AG04449 (cell line): ENCODE measurements around the gene MUC22.
A peak's percentile ranks its signal among the peaks of the same experiment; 100 is the strongest.
"Not testable (repeated sequence)": the region's sequence is repeated elsewhere in the genome, so short reads cannot be mapped to it uniquely, and the experiment has no call there.

Experiments used
- CTCF ChIA-PET: fragments of 350-600 bp; formaldehyde crosslinking; extraction: SDS; loops from one replicate; lab custom pipeline; 2021; ENCODE audit warnings: antibody characterized with exemption; lab: Yijun Ruan, JAX
- POLR2A ChIA-PET: fragments of 400-600, 350-600 bp; formaldehyde crosslinking; extraction: SDS; loops from one replicate; lab custom pipeline; 2020; ENCODE audit warnings: antibody characterized with exemption, inconsistent platforms; lab: Yijun Ruan, JAX
- DNase-seq: peaks from one replicate; pipeline ENCODE4 v3.0.0-alpha.2; 2010; ENCODE audit warnings: low read depth, low spot score
- H3K4me3 ChIP-seq: 2 replicates; pipeline ENCODE4 v1.5.1; 2011; ENCODE audit warnings: low read depth, mild to moderate bottlenecking, control low read depth, low read length
- TF ChIP-seq, protein P1 (sequence below): IDR thresholded peaks from one replicate; pipeline ENCODE4 v1.5.1; 2011; ENCODE audit warnings: mild to moderate bottlenecking, moderate library complexity, low read length, control low read depth, inconsistent platforms; ENCODE audit not compliant: insufficient read depth; ENCODE audit errors: missing control alignments

The MUC22 gene

DNA sequence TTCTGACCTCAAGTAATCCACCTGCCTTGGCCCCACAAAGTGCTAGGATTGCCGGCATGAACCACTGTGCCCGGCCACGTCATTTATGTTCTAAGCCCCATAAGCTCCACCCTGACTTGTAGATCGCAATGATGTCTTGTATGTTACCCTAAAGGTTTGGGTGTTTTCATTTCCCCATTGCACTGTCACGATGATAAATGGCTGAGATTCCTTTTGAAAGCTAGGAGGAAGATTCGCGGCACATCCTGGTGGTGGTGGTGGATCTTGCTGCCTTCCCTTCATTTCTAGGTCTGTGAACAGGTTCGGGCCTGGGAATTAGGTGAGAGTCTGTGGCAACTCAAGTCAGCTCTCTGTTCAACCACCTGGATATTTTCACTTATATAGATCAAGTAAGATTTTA, 28.3 kb downstream of the MUC22 start:
- no peak for DNase-seq
- POLR2A ChIA-PET: no interaction called here
- H3K4me3 ChIP-seq: no peak overlapping the region
- CTCF ChIA-PET: interaction anchor here (0.8 to 7.7 kb wide), 9 partner anchors 10 to 124 kb away, joined by 3 to 45 read pairs (median 5); partner anchors contain the start of genes MUCL3 and VARS2
- TF ChIP-seq, protein P1, sequence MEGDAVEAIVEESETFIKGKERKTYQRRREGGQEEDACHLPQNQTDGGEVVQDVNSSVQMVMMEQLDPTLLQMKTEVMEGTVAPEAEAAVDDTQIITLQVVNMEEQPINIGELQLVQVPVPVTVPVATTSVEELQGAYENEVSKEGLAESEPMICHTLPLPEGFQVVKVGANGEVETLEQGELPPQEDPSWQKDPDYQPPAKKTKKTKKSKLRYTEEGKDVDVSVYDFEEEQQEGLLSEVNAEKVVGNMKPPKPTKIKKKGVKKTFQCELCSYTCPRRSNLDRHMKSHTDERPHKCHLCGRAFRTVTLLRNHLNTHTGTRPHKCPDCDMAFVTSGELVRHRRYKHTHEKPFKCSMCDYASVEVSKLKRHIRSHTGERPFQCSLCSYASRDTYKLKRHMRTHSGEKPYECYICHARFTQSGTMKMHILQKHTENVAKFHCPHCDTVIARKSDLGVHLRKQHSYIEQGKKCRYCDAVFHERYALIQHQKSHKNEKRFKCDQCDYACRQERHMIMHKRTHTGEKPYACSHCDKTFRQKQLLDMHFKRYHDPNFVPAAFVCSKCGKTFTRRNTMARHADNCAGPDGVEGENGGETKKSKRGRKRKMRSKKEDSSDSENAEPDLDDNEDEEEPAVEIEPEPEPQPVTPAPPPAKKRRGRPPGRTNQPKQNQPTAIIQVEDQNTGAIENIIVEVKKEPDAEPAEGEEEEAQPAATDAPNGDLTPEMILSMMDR: no peak

DNA sequence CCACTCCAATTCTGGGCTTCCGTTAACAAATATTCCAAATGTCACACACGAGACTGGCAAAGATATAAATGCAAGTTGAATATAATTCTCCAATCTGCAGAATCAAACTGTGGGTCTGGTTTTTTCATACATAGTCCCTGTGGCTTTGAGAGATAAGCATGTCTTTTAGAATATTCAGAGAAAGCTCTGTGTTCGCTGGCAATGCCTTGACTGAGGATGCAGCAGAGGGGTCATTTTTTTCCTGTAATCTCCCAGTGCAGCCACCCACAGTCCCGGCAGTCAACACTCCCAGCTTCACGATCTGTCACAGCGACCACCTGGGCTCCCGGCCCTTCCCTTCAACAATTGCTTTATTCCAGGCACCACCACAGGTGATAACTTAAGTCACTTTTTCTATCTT, 30.5 kb downstream of the MUC22 start:
- ChIA-PET CTCF (interaction anchor here (1.5 to 4.5 kb wide), 7 partner anchors 11 to 126 kb away, joined by 3 to 59 read pairs (median 10); partner anchors contain the start of genes MUCL3 and VARS2), POLR2A (interaction anchor here (0.6 kb wide), 1 partner anchor 333 kb away, joined by 3 read pairs; no protein-coding TSS in a partner anchor)
- TF ChIP-seq, protein P1: no peak
- no peak for DNase-seq
- no peak overlapping the region for H3K4me3 ChIP-seq

DNA sequence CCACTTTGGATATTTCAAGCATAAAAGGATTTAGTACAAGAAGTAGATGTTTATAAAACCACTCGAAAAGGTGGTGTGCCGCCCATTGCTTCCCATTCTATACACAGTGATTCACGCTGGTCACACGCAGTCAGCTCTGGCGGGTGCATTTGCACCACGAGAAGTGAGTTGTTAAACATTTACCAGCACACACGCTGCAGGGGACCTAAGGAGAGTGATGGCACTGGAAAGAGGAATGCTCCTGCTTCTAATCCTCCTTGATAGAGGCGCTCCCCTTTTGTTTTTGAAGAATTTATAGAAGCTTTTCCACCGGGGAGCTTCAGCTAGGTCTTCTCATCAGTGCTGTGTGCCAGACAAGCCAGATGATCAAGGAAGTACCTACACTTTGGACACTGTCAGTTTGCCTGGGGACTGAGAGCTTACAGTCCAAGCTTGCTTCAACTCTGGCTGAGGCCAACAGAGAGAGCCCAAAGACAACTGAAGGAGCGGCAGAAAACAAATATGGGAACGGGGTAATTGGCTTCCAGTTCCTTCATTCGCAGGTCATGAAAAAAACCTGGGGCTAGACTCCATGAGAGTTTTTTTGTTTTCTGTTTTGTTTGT, 31.2 kb downstream of the MUC22 start:
- ChIA-PET POLR2A (no interaction called here), CTCF (interaction anchor here (1.0 to 4.5 kb wide), 9 partner anchors 8 to 126 kb away, joined by 3 to 59 read pairs (median 6); partner anchors contain the start of genes MUCL3 and VARS2)
- DNase-seq: no peak
- TF ChIP-seq, protein P1: no peak
- no peak overlapping the region for H3K4me3 ChIP-seq

DNA sequence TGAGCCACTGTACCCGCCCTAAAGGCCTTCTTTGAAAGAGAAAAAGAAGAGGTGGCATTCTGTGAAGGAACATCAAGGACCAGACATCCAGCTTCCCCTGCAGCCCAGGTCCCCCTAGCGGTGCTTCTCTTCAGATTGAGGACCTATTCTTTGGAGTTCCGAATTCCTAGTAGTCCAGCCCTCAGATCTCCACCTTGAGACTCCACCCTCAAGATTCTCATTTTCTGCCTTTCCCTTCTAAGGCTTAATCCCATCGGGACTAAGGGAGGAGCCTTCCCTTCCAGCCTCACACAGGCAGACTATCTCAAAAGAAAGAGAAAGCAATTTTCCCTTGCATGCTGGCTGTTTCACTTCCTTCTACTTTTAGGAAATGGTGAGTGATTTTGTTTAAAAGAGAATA, 32.5 kb downstream of the MUC22 start:
- no peak for DNase-seq

DNA sequence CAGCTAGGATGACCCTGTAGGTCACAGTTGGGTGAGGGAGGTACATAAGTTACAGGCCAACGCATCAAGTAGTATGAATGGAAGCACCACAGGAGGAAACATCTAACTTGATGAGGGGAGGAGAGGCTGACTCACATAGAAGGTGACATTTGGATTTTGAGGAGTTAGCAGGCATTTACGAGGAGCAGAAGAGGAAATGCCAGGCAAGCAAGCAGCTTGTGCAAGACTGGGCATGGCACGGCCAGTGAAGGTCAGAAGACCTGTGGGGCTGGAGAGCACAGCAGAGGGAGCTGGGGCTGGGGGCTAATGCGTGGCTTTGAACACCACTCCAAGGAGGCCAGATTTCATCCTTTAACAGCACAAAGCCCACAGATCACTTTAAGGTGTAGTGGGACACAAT, 37.8 kb downstream of the MUC22 start:
- ChIA-PET CTCF (interaction anchor here (1.3 to 5.9 kb wide), 5 partner anchors 9 to 226 kb away, joined by 3 to 48 read pairs (median 10); partner anchors contain the start of gene VARS2), POLR2A (no interaction called here)
- TF ChIP-seq, protein P1: no peak
- no peak for DNase-seq
- no peak overlapping the region for H3K4me3 ChIP-seq

More for the DNA sequence above, 32.5 kb downstream of the MUC22 start:
- CTCF ChIA-PET: interaction anchor here (0.6 to 4.5 kb wide), 18 partner anchors 9 to 128 kb away, joined by 3 to 59 read pairs (median 5); partner anchors contain the start of gene VARS2
- TF ChIP-seq, protein P1: peak; percentile 77
- POLR2A ChIA-PET: no interaction called here
- H3K4me3 ChIP-seq: no peak overlapping the region

DNA sequence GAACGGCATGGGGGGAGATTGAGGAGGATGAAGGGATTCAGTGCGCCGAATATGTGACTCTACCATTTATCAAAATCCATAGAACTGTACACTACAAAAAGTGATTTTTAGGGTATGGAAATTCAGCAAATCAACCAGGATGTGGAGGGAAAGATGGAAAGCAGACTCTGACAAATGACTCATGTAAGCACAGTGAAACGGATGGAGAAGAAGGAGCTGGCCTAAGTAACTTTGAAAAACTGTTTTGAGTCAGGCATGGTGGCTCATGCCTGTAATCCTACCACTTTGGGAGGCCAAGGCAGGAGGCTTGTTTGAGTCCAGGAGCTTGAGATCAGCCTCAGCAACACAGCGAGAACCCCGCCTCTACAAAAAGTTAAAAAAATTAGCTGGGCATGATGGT, 39.2 kb downstream of the MUC22 start:
- DNase-seq: no peak
- POLR2A ChIA-PET: no interaction called here
- CTCF ChIA-PET: interaction anchor here (1.0 to 5.9 kb wide), 8 partner anchors 10 to 135 kb away, joined by 3 to 48 read pairs (median 9); partner anchors contain the start of gene VARS2

DNA sequence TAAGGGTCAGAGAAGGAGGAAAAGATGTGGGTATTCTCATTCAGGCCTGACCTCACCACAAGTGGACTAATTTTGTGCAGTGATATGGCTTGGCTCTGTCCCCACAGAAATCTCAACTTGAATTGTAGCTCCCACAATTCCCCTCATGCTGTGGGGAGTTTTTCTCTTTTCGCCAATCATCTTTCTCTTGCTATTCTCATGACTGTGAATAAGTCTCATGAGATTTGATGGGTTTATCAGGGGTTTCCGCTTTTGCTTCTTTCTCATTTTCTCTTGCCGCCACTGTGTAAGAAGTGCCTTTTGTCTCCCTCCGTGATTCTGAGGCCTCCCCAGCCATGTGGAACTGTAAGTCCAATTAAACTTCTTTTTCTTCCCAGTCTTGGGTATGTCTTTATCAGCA, 42.9 kb downstream of the MUC22 start:
- H3K4me3 ChIP-seq, DNase-seq, POLR2A ChIA-PET: not testable (repeated sequence)
- CTCF ChIA-PET: interaction anchor here (1.2 to 5.9 kb wide), 6 partner anchors 14 to 138 kb away, joined by 3 to 48 read pairs (median 6); partner anchors contain the start of gene VARS2

More for the DNA sequence above, 39.2 kb downstream of the MUC22 start:
- H3K4me3 ChIP-seq: no peak overlapping the region
- TF ChIP-seq, protein P1: no peak
